ENCODE data around the gene ZFAND3.

Gene ZFAND3

GRCh38 chr6:38141716-38142115, 322.2 kb downstream of the ZFAND3 start:
- no peak for DNase-seq

DNA sequence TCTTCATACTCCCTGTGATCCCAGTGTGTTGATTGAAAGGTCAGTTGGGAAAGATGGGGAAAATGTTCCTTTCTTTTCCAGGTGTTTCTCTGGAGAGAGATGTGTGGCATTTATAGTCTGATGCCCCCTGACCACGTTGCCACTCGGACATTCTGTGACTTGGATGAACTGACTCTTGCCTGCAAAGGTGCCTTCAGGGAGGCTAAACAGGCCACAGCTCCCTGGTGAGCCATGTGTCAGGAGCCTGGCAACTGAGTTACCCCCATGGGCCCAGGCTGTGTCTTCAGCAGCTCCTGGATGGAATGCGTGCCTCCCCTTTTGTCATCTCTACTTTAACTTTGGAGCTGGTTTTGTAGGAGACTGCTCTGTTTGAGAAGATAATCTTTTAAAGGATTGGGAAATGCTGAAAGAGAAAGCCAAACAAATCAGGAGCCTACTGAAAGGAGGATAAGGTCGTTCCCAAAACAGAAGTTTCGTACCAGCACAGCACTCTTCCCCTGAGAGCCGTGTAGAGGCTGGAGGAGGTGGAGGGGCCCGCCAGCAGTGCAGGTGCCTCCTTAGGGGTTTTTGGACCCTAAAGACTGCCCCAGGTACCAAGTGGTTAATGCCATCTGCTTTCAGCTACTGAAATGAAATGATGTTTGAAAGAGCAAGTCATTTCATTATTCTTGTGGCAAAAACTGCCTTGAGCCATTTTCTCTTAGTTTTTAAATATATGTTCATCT, 322.8 kb downstream of the ZFAND3 start:
- no peak for DNase-seq

- no peak for DNase-seq
Measured at GRCh38 chr6:38143191-38144150, 323.9 kb downstream of the ZFAND3 start.

- no peak for DNase-seq
Measured at GRCh38 chr6:38144365-38144945, 324.9 kb downstream of the ZFAND3 start.

GRCh38 chr6:38146021-38146733, 326.6 kb downstream of the ZFAND3 start:
- DNase-seq = no peak

DNA sequence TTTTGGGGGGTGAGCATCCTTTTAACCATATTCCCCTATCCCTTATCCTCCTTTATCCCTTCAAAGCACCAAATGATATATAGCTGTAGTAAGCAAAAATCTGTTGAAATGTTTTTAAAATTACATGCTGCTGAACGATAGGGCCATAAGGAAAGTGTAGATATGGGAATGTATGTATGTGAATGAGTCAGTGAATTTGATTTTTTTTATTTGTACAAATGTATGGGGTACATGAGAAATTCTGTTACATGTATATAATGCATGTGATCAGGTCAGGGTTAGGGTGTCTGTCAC, 327.2 kb downstream of the ZFAND3 start:
- DNase-seq = no peak

- DNase-seq = no peak
Measured at GRCh38 chr6:38148606-38149005, 329.1 kb downstream of the ZFAND3 start.

DNA sequence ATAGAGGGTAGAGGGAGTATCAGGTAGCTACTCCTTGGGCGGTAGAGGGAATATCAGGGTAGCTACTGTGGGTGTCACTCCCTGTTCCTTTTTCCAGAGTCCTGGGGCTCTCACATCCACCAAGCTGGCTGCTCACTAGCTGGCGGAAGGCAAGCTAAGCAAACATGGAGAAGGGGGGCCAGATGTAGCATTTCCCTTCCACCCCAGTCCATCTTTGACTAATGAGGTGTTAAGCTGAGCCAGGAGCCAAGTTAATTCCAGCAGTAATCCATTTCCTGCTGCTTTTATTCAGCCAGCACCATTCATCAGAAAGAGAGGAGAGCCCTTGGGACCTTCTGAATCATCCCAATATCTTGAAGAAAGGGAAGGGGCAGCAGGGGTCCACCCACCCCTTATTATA, 330.0 kb downstream of the ZFAND3 start:
- DNase-seq = no peak

GRCh38 chr6:38150021-38150420, 330.5 kb downstream of the ZFAND3 start:
- DNase-seq = no peak

DNA sequence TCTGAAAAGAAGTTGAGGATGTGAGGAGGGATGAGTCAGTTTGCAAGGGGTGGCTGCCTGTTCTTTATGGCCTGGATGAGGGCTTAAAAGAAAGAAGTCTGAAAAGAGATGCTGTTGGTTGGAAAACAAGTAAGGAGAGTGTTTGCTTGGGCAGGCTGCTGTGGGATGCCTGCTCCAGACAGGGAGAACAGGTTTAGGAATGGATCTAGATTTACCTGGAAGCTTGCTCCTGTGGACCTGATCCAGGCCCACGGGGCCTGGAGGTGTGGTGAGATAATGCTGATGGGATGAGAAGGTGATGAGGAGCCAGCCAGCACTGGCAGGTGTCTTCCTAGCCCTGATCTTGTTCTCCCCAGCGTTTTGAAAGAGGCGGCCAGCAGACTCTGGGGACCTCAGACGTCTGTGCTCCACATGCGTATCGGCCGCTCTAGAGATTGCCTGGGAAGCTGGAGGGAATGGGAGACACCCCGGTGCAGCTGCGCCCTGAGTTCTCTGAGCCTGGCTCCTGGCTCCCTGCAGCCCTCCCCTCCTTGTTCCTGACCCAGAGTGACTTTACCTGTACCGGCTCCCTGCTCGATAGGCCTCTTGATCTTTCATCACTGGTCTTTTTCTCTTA, 331.3 kb downstream of the ZFAND3 start:
- no peak for DNase-seq

DNA sequence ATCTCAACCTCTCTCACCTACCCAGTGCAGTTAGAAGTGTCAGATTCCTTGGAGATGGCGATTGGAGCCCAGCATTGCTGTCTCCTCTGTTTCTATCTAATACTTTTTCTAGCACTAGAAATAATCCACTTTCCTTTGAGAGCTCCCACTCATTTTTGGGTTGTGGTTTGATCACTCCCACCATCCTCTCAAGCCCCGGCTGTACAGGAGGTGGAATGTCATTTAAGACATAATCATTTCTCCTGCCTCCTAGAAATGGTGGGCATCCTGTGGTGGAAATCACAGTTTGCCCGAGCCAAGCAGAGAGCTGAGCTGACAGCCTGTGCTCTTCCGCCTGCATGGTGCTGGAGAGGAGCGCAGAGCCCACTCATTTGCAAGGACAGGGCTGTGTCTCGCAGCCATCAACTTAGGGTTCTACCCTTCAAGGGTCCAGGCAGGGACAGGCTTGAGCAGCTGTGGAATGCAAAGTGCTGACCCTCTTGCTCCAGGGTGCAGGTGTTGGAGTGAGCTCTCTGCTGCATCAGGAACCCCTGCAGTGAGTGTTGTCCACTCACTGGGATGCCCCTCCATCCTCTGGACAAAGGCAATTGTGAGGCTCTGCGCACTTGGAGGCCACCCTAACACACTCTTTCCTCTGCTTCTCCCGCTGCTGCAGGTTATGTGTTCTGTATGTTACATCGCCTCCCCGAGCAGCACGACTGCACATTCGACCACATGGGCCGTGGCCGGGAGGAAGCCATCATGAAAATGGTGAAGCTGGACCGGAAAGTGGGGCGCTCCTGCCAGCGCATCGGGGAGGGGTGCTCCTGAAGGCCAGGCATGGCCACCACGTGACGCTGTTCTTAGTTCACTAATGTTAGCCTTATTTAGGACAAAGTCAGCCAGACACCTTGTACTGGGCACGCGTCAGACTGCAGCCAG, 332.3 kb downstream of the ZFAND3 start:
- no peak for DNase-seq

DNA sequence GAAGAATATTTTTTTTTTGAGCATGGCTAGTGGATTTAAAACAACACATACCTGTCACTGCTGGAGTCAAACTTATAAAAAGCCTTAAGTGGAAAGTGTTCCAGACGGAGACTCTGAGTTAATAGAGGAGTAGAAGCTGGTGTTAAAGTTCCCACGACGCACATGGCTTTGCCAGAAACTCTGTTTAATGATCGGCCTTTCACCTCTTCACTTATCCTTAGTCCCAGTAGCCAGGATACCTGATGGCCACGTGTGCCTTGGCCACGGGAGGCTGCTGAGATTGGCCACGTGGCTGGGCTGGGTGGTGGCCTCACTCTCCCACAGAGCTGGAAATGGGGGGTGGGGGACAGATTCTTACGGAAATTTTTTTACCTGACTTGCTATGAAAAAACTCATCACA, 333.1 kb downstream of the ZFAND3 start:
- DNase-seq = no peak

- DNase-seq = no peak
Measured at GRCh38 chr6:38153076-38153797, 333.7 kb downstream of the ZFAND3 start.

DNA sequence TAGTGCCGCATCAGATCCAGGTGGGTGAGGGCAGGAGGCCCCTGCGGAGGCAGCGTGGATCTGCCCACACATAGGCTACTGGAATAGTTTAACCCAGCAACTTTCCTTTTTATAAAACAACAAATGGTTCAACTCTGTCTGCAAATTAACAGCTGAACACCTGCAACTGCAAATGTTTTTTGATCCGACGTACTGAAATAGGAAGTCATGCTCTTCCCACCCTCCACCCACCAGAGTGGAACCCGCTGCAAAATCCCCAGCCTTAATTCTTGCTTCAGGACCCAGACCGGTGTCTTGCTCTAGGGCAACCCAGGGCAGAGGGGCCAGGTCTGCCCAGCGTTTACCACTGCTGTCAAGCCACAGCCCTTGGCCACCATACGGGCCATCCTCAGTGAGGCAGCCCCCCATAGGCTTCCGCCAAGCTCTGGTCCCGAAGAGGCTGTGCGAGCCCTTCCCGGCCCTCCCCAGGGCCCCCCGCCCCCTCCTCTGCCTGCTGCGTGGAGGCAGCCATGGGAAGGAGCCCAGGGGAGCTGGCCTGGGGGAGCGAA, 334.3 kb downstream of the ZFAND3 start:
- no peak for DNase-seq

DNA sequence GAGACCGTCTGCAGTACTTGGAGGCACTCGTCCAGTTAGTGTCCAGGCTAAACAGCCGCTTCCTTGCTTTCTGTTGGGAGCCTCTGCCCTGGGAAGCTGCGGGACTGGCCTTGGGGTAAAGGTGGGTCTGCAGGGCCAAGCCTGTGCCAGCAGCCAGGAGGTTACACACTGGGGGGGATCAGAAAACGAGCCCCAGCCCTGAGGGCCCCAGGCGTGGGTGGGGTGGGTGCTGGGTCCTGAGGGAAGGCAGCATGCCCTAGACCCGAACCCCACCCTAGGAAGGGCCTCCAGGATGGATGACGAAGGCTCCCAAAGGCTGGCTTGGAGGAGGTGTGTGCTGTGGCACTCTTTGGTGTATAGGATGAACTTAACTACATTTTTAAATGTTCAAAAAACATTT, 335.2 kb downstream of the ZFAND3 start:
- DNase-seq = no peak

- no peak for DNase-seq
Measured at GRCh38 chr6:38155144-38155543, 335.6 kb downstream of the ZFAND3 start.

DNA sequence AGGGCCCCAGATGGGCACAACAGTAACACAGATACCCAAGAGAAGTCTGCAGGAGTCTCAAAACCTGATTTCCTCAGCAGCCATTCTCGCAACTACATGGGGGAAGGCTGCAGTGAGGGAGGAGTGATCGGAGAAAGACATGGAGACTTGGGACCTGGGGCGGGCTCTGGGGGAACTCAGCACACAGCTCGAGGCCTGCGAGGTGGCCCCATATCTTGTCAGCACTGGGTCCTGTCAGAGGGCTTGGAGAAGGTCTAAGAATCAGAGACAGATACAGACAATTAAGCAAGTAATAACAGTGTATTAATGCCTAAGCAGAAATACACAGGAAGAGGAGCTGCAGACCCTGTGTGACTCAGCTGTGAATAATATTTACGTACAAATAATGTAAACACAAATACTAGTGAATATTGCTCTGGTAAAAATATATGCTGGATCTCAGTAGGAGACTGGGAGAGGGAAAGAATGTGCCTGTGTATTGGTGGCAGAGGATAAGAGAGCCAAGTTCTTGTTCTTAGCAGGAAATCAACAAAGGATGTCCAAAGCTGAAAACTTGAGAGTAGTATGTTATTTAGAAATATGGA, 336.2 kb downstream of the ZFAND3 start:
- DNase-seq = no peak

DNA sequence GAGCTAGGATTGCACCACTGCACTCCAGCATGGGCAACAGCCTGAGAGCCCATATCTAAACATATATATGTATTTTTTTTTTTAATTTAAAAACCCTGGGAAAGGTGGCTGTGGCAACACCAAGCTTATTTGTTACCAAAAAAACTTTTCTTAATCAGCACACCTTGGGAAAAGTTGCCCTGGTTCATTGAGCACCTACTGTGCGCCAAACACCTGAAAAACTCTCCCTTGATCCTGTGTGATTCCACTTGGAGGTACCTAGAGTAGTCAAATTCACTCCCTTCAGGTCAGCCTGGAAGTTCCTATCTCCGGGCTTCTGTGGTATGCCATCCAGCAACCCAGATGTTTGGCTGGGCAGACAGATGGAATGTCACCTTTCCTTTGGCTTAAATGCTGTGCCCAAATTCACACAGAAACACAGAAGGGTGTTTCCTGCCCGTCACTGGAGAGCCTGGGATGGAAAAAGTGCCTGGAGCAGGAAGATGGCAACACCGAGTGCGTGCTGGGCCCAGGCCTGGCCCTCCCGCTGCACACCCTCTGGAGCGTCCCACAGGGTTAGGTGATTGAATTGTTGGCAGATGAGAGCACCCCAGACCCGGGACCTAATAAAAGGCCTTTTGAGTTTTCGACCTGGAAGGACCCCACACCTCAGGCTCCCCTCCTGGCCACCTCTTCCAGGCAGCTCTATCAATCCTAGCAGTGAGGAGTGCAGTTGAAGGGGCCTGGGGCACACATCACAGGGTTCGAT, 337.5 kb downstream of the ZFAND3 start:
- DNase-seq = no peak

DNA sequence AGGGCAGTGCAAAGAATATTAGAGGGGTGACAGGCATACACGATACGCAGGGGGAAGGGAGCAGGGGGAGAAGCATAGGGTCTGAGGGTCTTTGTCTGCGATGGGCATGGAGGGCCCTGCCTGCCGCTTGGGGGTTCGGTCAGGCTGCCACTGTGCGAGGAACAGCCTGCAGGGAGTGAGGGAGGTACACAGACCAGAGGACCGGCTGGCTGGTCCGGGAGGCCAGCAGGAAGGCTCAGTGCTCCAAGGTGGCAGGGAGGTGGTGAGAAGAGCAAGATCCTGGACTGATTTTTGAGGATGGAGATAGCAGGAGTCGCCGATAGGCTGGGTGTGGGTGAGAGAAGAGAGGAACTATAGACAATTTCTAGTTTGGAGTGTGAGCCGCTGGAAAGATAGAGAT, 338.4 kb downstream of the ZFAND3 start:
- DNase-seq = no peak

Data from SW 1271 (cell line).